SW 1271 (cell line): Measurements from ENCODE around the gene ADGRD1.
"Not testable (repeated sequence)": the region's sequence is repeated elsewhere in the genome, so short reads cannot be mapped to it uniquely, and the experiment has no call there.

ENCODE experiments used
- DNase-seq, 2 experiments: peaks; one replicate each; lab custom pipeline; 2025; lab: John Stamatoyannopoulos, UW

ADGRD1 gene

DNA sequence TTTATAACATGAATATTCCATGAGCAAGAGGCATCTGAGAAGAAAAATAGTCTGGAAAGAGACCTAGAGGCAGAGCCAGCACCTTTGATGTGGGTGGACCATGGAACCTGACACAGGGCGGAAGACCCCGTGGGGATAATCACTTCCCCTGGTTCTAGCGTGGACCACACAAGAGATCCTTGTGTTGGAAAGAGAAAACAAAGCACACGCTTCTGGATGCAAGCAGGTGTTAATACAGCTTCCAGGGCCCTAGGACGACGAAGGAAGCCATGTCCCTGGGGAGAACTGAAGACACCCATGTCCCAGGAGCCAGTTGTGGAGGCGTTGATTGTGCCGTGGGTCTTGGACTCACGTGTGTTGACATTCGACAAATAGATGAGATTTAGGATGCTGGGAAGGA is 102.9 kb downstream of the ADGRD1 start:
- DNase-seq = no peak

DNA sequence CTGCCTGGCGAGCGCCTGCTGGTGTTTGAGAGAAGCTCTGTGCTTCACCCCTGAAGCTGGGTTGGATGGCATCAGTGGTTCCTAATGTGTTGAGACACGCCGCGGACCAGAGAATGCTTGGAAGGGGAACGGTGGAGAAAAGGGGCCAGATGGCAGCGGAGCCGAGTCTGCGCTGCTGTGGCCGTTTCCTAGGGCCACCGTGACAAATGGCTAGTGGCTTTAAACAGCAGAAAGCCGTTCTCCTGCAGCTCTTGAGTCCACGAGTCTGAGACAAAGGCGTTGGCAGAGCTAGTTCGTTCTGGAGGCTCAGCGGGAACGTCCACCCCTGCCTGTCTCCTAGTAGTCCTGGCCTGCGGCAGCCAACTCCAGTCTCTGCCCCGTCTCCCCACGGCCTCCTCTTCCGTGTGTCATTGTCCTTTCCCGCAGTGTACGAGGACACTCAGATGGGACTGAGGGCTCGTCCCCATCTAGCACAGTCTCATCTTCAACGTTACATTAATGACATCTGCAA is 103.6 kb downstream of the ADGRD1 start:
- DNase-seq = no peak

DNA sequence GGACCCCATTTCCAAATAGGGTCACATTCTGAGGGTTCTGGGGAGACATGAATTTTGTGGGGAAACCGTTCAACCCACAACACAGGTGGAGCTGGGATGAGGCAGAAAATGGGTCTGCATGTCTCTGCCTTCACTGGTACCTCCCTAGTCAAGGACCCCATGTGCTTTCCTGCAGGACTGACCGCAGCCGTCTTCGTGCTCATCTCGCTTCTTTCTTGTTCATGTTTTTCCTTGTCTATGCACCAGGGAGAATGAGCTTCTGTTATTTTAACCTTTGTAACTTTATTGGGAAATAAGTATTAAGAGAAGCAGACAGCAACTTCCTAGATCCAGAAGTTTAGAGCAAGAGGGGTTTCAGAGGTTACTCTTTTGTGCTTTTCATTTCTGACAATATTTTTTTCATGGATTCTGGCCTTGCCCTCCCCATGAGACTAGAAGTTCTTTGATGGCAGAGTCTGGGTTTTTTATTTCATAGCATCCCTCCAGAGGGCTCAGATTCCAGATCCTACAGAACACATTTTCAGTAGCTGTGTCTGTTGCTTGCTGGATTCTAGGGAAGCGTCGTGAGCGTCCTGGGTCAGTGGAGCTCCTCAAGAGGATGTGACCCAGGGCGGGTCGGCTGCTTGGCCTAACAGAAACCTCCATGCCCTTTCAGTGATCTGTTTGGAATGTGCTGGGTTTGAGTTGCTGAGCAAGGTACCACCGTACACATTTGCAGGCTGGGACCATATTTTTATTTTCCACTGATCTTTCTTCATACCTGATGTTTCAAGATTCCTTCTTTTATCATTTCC is 104.2 kb downstream of the ADGRD1 start:
- DNase-seq = no peak

DNA sequence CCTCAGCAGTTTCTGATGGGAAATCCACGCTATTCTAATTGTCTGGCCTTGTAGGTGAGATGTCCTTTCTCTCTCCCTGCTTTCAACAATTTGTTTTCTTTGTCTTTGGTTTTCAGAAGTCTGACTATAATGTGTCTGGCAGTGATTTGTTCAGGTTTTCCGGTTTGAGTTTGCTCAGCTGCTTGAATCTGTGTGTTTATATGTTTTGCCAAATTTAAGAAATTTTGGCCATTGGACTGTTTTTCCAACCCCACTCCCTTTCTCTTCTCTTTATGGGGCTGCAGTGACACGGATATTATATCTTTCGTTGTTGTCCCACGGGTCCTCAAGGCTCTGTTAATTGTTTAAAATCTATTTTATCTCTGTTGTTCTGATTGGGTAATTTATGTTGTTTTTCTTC is 105.0 kb downstream of the ADGRD1 start:
- no peak for DNase-seq

DNA sequence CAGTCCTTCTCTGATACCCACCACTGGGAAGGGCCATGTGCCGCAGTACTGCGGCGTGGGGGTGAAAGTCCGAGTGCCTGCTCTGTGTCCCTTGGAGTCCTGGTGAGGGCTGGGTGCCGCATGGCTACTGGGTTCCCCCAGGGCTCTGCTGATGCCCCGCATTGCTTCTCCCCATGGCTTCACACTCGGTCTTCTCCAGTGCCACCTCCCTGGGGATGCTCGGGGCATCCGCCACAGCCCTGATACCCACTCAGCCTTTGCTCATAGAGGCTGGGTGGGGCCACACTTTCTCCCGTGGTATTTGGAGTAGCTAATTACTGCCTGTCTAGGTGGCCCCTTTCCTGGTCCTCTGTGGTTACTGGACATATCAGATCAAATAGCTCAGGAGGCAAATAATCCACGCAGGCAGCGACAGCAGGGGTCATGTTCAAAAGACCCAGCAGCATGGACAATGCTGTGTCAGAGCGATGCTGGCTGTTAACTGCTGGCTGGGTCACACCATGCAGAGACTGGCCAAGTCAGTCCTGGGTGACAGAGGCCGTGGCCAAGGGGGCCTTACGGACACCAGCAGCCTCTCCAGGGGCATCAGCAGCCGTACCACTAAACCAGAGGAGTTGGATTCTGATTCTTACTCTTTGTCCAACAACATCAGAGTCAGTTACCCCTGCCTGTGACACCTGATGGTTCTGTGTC is 106.5 kb downstream of the ADGRD1 start:
- DNase-seq = no peak

DNA sequence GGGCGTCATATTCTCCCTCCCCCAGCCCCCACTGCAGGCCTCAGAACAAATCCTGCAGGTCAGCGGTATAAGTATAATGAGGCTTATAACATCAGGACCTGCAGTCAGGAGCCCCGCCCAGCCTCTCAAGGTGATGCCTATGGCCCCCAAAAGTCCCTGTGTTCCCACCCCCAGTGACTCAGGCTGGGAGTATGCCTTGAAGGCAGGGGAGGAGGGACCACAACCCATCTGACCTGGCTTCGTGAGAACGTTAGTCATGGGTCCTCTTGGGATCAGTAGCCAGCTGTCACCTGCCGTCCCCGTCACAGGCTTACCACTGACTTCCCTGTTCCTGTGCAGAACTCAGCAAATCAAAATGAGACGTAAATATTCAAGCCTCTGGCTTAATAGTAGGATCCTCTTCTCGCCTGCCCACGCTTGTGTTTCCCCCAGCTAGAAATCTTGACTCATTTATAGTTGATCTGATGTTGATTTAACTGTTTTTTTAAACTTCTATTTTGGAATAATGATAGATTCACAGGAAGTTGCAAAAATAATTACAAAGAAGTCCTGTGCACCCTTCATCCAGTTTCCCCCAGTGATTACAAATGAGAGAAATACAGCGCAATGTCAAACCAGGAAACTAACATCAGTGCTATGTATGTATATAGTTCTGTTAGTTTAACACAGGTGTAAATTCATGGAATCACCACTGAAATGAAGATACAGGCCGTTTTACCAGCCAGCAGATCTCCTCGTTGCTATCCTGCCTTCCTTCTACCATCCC is 107.5 kb downstream of the ADGRD1 start:
- DNase-seq = no peak

DNA sequence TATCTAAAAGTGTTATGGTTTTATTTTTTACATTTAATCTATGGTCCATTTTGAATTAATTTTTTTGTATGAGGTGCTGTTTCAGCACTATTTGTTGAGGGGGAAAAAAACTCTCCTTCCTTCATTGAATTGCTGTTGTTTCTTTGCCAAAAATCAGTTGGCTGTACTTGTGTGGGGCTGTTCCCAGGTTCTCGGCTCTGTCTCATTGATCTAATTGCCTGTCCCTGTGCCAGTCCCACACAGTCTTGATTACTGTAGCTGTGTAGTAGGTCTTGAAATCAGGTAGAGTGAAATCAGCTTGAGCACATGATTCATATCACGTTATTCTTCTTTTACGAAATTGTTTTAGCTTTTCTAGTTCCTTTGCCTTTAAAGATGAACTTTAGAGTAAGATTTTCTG is 109.7 kb downstream of the ADGRD1 start:
- no peak for DNase-seq

DNA sequence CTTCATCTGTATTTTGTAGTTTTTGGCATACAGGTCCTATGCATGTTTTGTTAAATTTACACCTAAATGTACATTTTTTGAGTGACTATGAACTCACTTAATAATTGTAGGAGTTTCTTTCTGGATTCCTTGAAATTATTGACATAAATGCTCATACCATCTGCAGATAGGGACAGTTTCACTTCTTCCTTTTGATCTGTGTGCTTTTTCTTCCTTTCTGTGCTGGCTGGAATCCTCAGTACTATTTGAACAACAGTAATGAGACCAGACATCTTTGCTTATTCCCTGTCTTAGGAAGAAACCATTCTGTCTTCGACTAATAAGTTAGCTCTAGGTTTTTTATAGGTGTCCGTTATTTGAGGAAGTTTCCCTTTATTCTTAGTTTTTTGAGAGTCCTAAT is 110.3 kb downstream of the ADGRD1 start:
- no peak for DNase-seq

DNA sequence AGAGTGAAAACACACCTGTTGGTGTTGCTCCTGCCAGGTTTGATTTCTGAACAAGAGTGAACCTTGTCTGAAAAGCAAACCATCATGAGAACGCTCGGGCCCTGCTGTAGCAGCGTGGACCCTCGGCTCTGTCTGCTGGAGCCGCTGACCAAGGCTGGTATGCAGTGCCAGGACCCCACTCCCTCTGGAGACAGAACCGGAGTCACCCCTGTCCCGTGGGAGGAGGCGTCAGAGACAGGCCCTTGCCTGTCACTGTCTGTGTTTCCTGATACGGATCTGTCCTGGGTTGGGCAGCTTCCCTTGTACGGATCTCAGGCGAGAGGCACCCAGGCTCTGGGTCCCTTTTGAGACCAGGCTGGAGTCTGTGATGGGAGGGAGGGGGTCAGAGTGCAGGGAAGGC is 111.6 kb downstream of the ADGRD1 start:
- no peak for DNase-seq

DNA sequence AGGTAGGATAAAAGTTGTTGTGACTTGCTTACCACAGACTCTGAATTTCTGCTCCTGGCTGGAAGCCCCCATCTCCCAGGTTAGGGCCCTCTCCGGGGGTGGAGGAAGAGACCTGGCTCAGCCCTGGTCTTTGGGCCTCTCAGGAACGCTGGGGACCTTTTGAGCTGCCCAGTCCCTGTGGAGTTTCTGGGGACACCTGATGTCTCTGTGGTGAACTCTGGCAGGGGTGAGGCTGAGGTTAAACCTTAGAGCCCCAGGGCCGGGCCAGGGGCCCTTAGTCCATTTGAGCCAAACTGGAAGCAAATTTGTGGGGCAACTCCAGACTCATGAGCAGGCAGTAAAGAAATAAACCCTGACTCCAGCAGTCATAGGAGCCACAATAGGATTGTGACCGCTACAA is 112.1 kb downstream of the ADGRD1 start:
- no peak for DNase-seq

DNA sequence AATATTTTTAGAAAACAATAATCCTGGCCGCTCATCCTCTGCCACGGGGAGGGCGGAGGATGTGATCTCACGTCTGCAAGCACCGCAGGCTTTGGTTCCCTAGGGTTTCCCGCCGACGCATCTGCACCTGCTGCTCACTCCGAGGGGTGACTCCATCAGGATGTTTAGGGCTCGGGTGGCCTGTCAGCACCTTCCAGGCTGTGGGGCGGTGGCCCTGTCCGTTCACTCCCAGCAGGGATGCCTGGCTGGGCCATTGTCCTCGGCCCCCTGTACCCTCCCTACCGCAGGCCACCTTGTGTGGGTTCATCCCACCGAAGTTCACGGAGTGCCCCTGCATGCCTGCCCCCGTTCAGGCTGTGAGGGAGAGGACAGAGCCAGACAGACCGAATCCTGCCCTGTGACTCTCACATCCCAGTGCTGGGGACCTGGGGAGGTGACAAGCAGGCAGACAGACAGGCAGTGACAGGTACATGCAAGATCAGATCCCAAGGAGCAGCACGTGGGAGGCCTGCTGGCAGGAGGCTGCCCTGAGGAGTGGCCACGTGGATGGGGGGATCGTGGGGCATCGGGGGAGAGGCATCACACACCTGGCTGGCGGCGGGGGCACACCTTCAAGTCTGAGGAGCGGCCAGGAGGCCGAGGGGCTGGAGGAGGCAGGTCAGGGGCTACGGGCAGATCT is 112.6 kb downstream of the ADGRD1 start:
- DNase-seq = no peak

DNA sequence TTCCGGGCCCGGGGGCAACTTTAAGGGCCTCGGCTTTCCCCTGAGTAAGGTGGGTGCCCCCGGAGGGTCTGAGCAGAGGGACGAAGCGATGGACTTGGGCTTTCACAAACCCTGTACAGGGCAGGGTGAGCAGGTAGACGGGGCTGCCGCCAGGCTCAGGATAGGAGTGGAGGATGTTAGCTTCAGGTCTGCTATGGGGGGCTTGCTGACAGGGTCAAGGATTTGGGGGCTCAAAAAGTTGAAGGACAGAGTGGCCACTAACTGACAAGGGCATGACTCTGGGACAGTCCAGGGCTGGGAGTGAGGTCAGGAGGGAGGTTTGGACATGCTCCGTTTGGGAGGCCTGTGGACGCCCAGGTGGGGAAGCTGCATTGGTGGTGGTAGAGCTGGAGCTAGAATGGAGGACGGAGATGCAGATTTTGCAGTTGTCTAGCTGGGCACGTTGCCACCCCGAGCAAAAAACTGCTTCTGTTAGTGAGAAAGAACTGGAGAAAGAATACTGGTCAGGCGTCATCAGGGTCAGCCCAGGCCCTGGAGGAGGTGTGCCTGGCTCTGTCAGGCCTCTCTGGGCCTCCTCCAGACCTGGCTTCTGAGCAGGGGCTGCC is 113.3 kb downstream of the ADGRD1 start:
- DNase-seq = no peak

DNA sequence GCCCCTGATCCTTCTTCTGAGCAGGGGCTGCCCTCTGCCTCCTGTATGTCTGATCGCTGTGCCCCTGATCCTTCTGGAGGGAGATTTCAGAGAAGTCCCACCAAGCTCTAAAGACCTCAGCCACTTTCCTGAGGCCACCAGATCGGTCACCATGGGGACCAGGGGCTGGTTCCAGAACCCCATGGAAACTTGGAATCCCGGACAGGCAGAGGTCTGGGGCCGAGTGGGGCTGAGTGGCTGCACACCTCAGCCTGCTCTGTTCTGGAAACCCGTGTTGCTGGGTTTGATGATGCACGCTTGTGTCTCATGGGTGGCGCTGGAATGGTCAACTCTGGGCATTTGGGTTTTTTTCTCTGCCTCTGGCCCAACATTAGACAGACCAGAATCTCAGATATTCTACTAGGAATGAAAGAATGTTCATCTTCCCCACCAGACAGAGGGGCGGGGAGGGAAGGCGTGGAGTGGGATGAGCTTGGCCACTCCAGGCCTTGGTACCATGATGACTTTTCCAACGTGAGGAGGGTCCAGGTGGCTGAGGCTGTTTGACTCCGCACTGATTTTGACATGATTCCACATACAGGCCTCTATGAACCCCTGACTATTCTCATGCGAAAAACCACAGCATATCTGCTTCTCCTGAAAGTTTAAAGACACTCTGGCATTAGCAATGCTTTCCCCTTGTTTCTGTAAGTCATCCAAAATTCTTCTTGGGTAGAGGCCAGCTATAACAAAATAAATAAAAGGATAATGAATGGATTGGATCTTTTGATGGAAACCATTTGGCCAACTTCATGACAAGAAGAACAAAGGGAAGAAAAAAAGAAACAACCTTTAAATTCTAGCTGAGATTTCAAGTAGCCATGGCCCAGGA is 114.5 kb downstream of the ADGRD1 start:
- DNase-seq = no peak

DNA sequence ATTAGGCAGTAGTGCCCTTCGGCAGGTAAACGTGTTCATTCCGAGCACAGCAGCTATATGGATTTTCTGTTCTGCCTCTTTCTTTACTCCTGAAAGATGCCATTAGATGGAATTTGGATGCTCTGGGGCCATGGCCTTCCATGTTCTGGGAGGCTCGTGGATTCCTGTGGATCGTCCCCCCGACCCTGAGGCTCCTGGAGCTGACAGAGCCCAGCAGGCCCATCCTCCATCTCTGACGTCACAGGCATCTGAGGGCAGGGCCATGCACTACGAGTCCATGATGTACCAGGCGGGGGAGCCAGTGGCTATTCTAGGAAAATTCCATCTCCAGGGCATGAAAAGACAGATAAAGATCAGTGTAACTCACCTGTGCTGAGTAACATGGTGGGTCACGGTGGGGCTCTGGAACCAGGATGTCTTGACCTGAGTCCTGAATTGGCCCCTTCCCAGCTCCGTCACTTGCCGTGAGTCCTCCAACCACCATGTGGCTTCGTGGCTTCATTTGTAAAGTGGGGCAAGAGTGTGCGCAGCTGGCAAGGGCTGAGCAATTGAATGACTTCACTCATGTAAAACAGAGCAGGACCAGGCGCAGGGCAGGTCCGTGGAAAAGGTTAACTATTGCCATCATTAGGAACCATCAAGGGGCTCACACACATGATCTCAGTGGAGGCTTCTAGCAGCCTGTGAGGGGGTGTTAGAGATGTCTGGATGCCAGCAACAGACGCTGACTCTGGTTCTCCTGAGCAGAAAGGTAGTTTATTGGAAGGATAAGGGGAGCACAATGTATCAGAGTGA is 115.4 kb downstream of the ADGRD1 start:
- not testable (repeated sequence) for DNase-seq

DNA sequence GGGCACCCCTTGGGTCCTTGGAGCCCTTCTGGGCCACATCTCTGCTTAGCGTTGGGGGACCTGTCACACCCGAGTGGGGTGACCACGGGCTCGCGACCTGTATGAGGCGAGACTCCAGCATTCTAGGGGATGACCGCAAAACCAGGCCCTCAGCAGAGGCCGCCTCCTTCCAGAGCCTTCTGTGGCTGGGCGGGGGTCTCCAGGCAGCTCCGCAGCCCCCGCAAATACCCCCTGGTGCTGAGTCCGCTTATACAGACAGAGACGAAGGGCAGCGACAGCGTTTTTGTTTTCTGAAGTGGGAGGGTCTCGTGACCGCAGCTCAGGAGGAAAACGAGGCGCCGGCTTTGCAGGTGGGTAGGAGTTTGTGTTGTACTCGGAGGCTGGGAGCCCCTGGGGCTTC is 116.4 kb downstream of the ADGRD1 start:
- not testable (repeated sequence) for DNase-seq

DNA sequence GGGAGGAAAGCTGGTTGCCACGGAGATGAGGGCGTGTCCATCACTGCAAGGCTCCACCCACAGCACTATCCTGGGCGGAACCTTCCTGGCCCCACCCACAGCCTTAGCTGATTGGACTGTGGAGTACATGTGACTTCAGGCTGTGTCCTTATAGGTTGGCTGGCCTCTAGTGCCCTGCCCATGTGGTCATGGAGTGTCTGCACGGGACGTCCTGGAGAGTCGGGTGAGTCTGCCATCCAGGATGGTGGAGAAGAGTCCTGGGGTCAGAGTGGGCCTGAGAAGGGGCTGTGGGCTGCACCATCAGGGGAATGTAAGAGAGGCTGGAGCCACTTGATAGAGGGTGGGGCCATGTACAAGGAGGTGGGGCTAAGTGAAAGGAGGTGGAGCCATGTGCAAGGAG is 117.0 kb downstream of the ADGRD1 start:
- not testable (repeated sequence) for DNase-seq

DNA sequence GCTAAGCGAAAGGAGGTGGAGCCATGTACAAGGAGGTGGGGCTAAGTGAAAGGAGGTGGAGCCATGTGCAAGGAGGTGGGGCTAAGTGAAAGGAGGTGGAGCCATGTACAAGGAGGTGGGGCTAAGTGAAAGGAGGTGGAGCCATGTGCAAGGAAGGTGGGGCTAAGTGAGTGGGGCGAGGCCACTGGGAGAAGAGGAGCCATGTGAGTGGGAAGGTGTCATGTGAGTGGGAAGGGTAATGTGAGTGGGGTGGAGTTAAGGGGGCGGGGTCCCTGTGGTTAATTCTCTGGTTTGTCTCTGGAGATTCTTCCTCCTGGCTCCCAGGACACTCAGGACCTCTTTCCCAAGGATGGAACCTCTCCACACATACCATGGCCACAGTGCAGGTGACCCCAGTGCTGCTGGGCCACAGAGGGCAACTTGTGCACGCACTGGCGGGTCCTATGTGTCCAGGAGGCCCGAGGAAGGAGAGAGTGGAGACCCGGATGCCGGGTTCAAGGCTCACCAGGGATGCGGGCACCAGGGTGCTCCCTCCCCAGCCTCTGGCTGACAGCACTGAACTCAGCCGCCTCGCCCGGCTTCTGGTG is 117.6 kb downstream of the ADGRD1 start:
- DNase-seq = not testable (repeated sequence)

DNA sequence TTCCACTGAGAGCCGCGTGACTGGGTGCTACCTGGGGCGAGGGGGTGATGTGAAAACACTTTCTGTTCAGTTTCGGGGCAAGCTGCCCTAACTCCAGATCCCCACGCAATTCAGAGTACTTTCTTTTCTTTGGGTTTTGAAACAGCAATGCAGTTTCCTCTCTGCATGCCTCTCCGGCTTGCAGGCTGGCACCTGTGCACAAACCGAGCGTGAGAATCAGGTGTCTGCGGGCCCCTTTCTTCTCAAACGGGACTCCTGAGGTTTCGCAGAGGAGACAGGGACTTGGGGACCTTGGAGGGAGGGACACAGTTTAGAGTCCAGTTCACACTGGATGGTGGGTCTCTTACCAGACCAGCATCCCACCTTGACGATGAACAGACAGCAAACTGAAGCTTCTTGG is 118.2 kb downstream of the ADGRD1 start:
- not testable (repeated sequence) for DNase-seq

DNA sequence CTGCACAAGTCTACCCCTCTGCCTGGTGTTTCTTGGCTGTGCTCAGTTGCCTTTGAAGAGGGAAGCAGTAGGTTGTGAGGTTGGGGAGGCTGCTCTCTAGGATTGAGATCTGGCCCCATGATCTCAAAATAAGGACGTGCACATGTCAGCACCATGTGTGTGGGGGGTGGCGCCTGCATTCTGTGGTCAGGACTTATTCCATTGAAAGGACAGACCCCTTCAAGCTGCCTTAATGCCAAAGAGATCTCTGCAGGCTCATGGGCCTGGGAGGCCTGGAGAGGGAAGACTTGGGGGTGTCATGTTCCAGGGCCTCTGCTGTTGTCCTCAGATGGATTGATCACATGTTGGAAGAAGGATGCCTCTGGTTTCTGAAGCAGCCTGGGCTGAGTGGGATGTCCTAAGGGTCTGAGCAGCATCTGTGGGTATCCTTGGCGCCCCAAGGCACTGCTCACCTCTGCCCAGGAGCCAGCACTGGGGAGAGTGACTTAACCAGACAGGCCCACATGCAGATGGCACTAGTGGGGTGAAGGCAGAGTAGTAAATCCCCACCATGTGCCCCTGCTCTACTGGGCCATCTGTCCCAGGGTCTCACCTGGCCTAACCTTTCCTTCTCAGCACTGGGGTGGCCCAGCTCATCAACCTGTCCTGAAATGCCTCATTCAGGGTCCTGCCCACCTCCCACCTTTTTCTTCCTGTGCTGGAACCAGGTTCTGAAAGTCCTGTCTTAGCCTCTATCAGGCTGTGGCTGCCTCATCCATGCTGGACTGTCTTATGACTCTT is 118.9 kb downstream of the ADGRD1 start:
- DNase-seq = no peak
